Ishikawa (cell line): Measurements from ENCODE around the gene NHSL1.

Experiments
- CEBPB ChIP-seq: IDR thresholded peaks from 2 replicates; pipeline ENCODE4 v1.6.1; 2012
- CREB1 ChIP-seq: IDR thresholded peaks from 2 replicates; pipeline ENCODE4 v1.6.1; 2012; ENCODE audit warnings: low read depth
- EGR1 ChIP-seq: IDR thresholded peaks from 2 replicates; pipeline ENCODE4 v1.6.1; 2012
- EP300 ChIP-seq: IDR thresholded peaks from 2 replicates; pipeline ENCODE4 v1.6.1; 2012; ENCODE audit warnings: borderline replicate concordance
- FOXM1 ChIP-seq: IDR thresholded peaks from 2 replicates; pipeline ENCODE4 v1.6.1; 2012; ENCODE audit warnings: low read depth, borderline replicate concordance
- MAX ChIP-seq: IDR thresholded peaks from 2 replicates; pipeline ENCODE4 v1.6.1; 2012
- NFIC ChIP-seq: IDR thresholded peaks from 2 replicates; pipeline ENCODE4 v1.6.1; 2012
- RAD21 ChIP-seq: IDR thresholded peaks from 2 replicates; pipeline ENCODE4 v1.6.1; 2012; ENCODE audit warnings: low read depth
- TAF1 ChIP-seq: IDR thresholded peaks from 2 replicates; pipeline ENCODE4 v1.6.1; 2012; ENCODE audit warnings: low read depth, mild to moderate bottlenecking
- TCF12 ChIP-seq: IDR thresholded peaks from 2 replicates; pipeline ENCODE4 v1.6.1; 2012; ENCODE audit warnings: low read depth
- TEAD4 ChIP-seq: IDR thresholded peaks from 2 replicates; pipeline ENCODE4 v1.6.1; 2012
- YY1 ChIP-seq: IDR thresholded peaks from 2 replicates; pipeline ENCODE4 v1.6.1; 2012; ENCODE audit warnings: low read depth
- ZBTB7A ChIP-seq: IDR thresholded peaks from 2 replicates; pipeline ENCODE4 v1.6.1; 2012; ENCODE audit warnings: low read depth
- TF ChIP-seq, protein P1 (sequence below): IDR thresholded peaks from 2 replicates; pipeline ENCODE4 v1.6.1; 2012
- TF ChIP-seq, protein P2 (sequence below): IDR thresholded peaks from 2 replicates; pipeline ENCODE4 v1.6.1; 2012; ENCODE audit warnings: low read depth, mild to moderate bottlenecking

The NHSL1 gene

DNA sequence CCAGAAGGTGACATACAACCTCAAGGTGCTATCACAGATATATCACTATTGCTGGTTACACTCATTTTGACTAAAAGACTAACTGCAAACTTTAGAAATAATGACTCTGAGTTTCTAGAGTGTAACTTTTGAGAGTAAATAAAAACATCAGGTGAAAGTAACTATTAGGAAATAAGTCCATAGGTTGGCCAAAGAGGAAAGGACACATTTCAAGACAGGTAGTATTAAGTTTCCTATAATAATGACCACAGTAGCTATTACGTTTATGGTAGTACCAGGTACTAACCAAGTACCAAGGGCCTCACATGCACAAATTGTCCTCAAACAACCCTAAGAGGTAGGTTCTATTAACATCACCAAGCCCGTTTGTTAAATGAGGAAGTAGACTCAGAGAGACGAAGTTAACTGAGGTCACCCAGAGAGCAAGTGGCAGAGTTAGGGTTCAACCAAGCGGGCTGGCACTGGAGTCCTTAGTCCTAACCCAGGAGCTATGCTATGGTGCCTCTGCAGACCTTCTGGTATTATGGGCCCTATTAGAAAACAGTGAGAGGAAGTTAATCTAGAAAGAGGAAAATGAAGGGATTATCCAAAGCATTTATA is 58.4 kb downstream of the NHSL1 start:
- no peak for TF ChIP-seq NFIC
- no peak for TF ChIP-seq FOXM1
- TF ChIP-seq RAD21: no peak
- TF ChIP-seq CEBPB: no peak
- TF ChIP-seq TCF12: no peak
- TF ChIP-seq ZBTB7A: no peak
- TF ChIP-seq EP300: no peak
- no peak for TF ChIP-seq EGR1
- no peak for TF ChIP-seq TEAD4

GRCh38 chr6:138440296-138440695 is 59.0 kb downstream of the NHSL1 start:
- TF ChIP-seq EP300 (no peak), MAX (no peak), RAD21 (no peak), FOXM1 (no peak), EGR1 (no peak), CEBPB (no peak), NFIC (no peak), TCF12 (no peak), YY1 (no peak), CREB1 (no peak), TEAD4 (no peak), TAF1 (no peak), ZBTB7A (no peak)
- TF ChIP-seq, protein P1, sequence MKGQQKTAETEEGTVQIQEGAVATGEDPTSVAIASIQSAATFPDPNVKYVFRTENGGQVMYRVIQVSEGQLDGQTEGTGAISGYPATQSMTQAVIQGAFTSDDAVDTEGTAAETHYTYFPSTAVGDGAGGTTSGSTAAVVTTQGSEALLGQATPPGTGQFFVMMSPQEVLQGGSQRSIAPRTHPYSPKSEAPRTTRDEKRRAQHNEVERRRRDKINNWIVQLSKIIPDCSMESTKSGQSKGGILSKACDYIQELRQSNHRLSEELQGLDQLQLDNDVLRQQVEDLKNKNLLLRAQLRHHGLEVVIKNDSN: no peak
- TF ChIP-seq, protein P2, sequence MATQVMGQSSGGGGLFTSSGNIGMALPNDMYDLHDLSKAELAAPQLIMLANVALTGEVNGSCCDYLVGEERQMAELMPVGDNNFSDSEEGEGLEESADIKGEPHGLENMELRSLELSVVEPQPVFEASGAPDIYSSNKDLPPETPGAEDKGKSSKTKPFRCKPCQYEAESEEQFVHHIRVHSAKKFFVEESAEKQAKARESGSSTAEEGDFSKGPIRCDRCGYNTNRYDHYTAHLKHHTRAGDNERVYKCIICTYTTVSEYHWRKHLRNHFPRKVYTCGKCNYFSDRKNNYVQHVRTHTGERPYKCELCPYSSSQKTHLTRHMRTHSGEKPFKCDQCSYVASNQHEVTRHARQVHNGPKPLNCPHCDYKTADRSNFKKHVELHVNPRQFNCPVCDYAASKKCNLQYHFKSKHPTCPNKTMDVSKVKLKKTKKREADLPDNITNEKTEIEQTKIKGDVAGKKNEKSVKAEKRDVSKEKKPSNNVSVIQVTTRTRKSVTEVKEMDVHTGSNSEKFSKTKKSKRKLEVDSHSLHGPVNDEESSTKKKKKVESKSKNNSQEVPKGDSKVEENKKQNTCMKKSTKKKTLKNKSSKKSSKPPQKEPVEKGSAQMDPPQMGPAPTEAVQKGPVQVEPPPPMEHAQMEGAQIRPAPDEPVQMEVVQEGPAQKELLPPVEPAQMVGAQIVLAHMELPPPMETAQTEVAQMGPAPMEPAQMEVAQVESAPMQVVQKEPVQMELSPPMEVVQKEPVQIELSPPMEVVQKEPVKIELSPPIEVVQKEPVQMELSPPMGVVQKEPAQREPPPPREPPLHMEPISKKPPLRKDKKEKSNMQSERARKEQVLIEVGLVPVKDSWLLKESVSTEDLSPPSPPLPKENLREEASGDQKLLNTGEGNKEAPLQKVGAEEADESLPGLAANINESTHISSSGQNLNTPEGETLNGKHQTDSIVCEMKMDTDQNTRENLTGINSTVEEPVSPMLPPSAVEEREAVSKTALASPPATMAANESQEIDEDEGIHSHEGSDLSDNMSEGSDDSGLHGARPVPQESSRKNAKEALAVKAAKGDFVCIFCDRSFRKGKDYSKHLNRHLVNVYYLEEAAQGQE: no peak

- TF ChIP-seq TAF1: no peak
- TF ChIP-seq TEAD4: no peak
Observed at GRCh38 chr6:138439546-138439945, 59.7 kb downstream of the NHSL1 start.

DNA sequence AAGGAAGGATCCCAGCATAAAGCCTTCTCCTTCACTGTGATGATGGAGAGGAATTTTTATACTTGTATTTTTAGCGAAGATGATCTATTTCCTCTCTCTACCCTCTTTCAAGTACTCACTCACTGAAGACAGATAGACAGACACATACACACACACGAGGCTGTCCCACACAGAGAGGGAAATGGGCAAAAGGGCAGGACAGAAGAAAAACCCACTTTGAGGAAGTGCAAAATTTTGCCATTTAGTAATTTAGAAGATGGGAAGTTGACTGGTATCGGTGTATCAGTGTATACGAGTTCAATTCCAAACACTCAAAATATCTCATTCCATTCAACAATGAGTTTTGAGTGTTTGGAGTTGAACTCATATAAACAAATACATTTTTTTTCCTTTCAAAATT is 64.4 kb downstream of the NHSL1 start:
- TF ChIP-seq EP300: no peak

DNA sequence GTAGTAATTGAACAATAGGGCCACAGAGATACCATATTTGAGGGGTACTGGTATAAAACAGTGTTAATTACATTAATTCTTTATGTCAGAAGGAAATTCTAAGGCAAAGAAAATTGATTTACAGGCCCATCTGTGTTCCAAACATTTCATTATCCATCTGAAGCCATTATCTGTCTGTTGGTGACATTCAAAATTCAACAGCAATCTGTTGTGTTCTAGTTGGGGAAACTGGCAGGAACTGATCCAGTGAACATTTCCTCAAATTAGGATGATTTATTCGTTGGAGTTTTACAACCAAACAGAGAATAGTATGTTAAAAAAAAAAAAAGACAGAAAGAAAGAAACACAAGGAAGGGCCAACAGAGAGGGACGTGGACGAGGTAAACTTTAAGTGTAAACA is 65.2 kb downstream of the NHSL1 start:
- no peak for TF ChIP-seq CREB1
- no peak for TF ChIP-seq FOXM1
- no peak for TF ChIP-seq CEBPB

DNA sequence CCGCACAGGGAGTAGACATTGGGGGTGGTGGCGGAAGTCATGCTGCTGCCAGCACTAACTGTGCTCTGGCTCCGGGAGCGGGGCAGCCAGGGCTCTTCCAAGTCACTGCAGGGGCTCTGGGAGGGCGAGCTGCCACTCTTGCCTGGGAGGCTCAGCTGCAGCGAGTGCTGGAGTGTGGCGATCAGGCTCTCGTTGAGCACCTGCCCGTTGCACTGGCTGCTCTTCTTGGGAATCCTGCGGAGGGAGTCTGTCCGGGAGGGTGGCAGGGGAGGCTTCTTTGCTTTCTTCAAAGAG is 67.3 kb downstream of the NHSL1 start:
- TF ChIP-seq EGR1 (no peak), RAD21 (no peak)
- TF ChIP-seq, protein P2: no peak
- TF ChIP-seq, protein P1: no peak

DNA sequence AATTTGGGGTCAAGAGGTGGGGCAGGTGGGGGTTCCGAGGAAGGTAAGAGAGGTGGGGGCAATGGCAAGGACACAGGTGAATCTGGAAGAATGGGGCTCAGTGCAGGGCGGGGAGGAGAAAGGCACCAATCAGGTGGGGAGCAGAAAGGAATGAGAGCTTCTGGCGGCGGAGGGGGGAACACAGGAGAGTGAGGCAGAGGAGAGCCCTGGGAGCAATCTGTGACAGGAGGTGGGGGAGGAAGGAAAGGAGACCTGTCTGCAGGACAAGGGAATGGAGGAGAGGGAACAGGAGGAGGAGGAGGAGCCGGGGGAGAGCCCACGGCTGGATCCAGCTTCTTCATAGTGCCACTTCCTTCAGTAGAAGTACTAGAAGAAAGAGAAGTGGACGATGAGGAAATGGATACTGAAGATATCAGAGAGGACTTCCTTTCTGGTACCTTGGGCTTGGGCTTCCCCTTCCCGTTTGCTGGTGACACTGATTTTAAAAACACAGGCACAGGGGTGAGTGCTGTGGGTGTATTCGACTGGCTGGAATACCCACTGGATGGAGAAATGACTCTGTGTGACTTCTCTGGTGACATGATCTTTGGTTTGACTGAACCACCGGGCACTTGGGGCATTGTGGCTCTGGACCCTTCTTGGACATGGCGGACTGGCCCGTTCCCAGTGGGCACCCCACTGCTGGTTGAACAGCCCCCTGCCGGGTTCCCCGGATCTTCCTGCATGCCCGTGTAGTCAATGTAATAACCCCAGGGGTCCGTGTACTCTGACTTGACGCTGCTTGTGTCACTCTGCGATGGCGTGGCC is 67.8 kb downstream of the NHSL1 start:
- TF ChIP-seq, protein P2: no peak
- no peak for TF ChIP-seq MAX
- TF ChIP-seq NFIC: no peak
- TF ChIP-seq FOXM1: no peak
